ENCODE data around the gene TBC1D21. TPM values are rescaled to one million over a fixed set of nuclear protein-coding genes. Genes with fewer than 3 reads are reported as not detected.

Gene TBC1D21
- total RNA-seq, 2 experiments from 2014 or later: not detected

- Histone ChIP-seq H3K4me3 (ENCODE audit: low read length) (no peak overlapping the region), H3K9me3 (ENCODE audit: control insufficient read depth in 1 of 2, insufficient read depth in 1 of 2, low read length in 2 of 2) (no peaks in the 10 kb centered on the region), H3K27ac (ENCODE audit: low read depth in 1 of 2, low read length in 2 of 2) (no peak overlapping the region), H3K4me1 (ENCODE audit: insufficient read depth, low read length) (peaks cover 59% of the 10 kb centered on the region), H3K36me3 (ENCODE audit: insufficient read depth, low read length) (no peaks in the 10 kb centered on the region), H3K27me3 (ENCODE audit: control insufficient read depth in 1 of 2, insufficient read depth in 2 of 2, low read length in 2 of 2) (no peaks in the 10 kb centered on the region)
- CTCF ChIA-PET: no interaction called here
- TF ChIP-seq CTCF (IDR thresholded peaks at IDR 0.05): no peak
- no peak overlapping the region for H3K4me3 Mint-ChIP-seq
- POLR2A ChIA-PET: no interaction called here
- H3K27me3 Mint-ChIP-seq: no peaks in the 10 kb centered on the region
- peak overlapping the region; percentile 22 for H3K27ac Mint-ChIP-seq
- no peaks in the 10 kb centered on the region for H3K36me3 Mint-ChIP-seq (ENCODE audit: low read depth)
- peak in 1 of 14 experiments; percentile 37 for DNase-seq
- no peaks in the 10 kb centered on the region for H3K9me3 Mint-ChIP-seq
- peak; percentile 46 for ATAC-seq (ENCODE audit: poor library complexity)
- intact Hi-C loops (cut with DNase I, micrococcal nuclease): no loop called here
- peaks cover under 1% of the 10 kb centered on the region for H3K4me1 Mint-ChIP-seq (ENCODE audit: low read depth)
Measured at GRCh38 chr15:73934281-73934680, 60.9 kb downstream of the TBC1D21 start.

- ChIA-PET CTCF (interaction anchor here (2.2 kb wide), 1 partner anchor 8 kb away, joined by 10 read pairs; no protein-coding TSS in a partner anchor), POLR2A (no interaction called here)
- Histone ChIP-seq H3K4me1 (ENCODE audit: insufficient read depth, low read length) (peaks cover 50% of the 10 kb centered on the region), H3K27ac (ENCODE audit: low read depth in 1 of 2, low read length in 2 of 2) (no peak overlapping the region), H3K9me3 (ENCODE audit: control insufficient read depth in 1 of 2, insufficient read depth in 1 of 2, low read length in 2 of 2) (no peaks in the 10 kb centered on the region), H3K4me3 (ENCODE audit: low read length) (no peak overlapping the region), H3K27me3 (ENCODE audit: control insufficient read depth in 1 of 2, insufficient read depth in 2 of 2, low read length in 2 of 2) (no peaks in the 10 kb centered on the region), H3K36me3 (ENCODE audit: insufficient read depth, low read length) (no peaks in the 10 kb centered on the region)
- Mint-ChIP-seq H3K27me3 (no peaks in the 10 kb centered on the region), H3K4me3 (no peak overlapping the region), H3K4me1 (ENCODE audit: low read depth) (peaks cover 6% of the 10 kb centered on the region), H3K36me3 (ENCODE audit: low read depth) (no peaks in the 10 kb centered on the region), H3K27ac (no peak overlapping the region), H3K9me3 (no peaks in the 10 kb centered on the region)
- no peak for DNase-seq
- no peak for TF ChIP-seq CTCF (IDR thresholded peaks at IDR 0.05)
- ATAC-seq (ENCODE audit: poor library complexity): no peak
- intact Hi-C loops (cut with DNase I, micrococcal nuclease): no loop called here
Measured at GRCh38 chr15:73935547-73935946, 62.2 kb downstream of the TBC1D21 start.

- no peaks in the 10 kb centered on the region for H3K27me3 Mint-ChIP-seq
- CTCF ChIA-PET: interaction anchor here (2.2 kb wide), 1 partner anchor 8 kb away, joined by 10 read pairs; no protein-coding TSS in a partner anchor
- H3K4me1 Mint-ChIP-seq (ENCODE audit: low read depth): peaks cover 6% of the 10 kb centered on the region
- no peak for ATAC-seq (ENCODE audit: poor library complexity)
- no peaks in the 10 kb centered on the region for H3K36me3 ChIP-seq (ENCODE audit: insufficient read depth, low read length)
- no peak overlapping the region for H3K4me3 ChIP-seq (ENCODE audit: low read length)
- no peak overlapping the region for H3K27ac ChIP-seq (ENCODE audit: low read depth in 1 of 2, low read length in 2 of 2)
- no peak for DNase-seq
- H3K9me3 Mint-ChIP-seq: no peaks in the 10 kb centered on the region
- peaks cover 52% of the 10 kb centered on the region for H3K4me1 ChIP-seq (ENCODE audit: insufficient read depth, low read length)
- H3K27me3 ChIP-seq (ENCODE audit: control insufficient read depth in 1 of 2, insufficient read depth in 2 of 2, low read length in 2 of 2): no peaks in the 10 kb centered on the region
- no peaks in the 10 kb centered on the region for H3K9me3 ChIP-seq (ENCODE audit: control insufficient read depth in 1 of 2, insufficient read depth in 1 of 2, low read length in 2 of 2)
- TF ChIP-seq CTCF (IDR thresholded peaks at IDR 0.05): no peak
- no peak overlapping the region for H3K4me3 Mint-ChIP-seq
- H3K27ac Mint-ChIP-seq: no peak overlapping the region
- H3K36me3 Mint-ChIP-seq (ENCODE audit: low read depth): no peaks in the 10 kb centered on the region
- POLR2A ChIA-PET: no interaction called here
- intact Hi-C loops (cut with DNase I, micrococcal nuclease): no loop called here
Measured at GRCh38 chr15:73936181-73936580, 62.8 kb downstream of the TBC1D21 start.

Measured in CD4-positive, alpha-beta T cell (primary cell).